HepG2 (cell line): ENCODE measurements around the gene AMD1. TPM values are rescaled to one million over a fixed set of nuclear protein-coding genes. Genes with fewer than 3 reads are reported as not detected.

ENCODE experiments used
- AGO2 ChIP-seq: fragments of 200-400 bp; formaldehyde crosslinking; optimal IDR thresholded peaks from 2 replicates; pipeline ENCODE3; 2017; ENCODE audit warnings: mild to moderate bottlenecking, low read depth, low read length, moderate library complexity
- CCDC6 ChIP-seq: sonication (generic); formaldehyde crosslinking; IDR thresholded peaks from 2 replicates; pipeline ENCODE4 v1.8.1; 2022; ENCODE audit warnings: mild to moderate bottlenecking, missing genetic modification reagents, moderate library complexity
- FOXM1 ChIP-seq: sonication (generic); formaldehyde crosslinking; IDR thresholded peaks from 2 replicates; pipeline ENCODE4 v1.5.0; 2020; ENCODE audit warnings: missing genetic modification reagents
- HNRNPK ChIP-seq: fragments of 200-400 bp; formaldehyde crosslinking; IDR thresholded peaks from 2 replicates; pipeline ENCODE4 v1.6.1; 2018; ENCODE audit warnings: low read length, low read depth, moderate library complexity, mild to moderate bottlenecking; ENCODE audit not compliant: poor library complexity, severe bottlenecking
- NFKB2 ChIP-seq: sonication (generic); formaldehyde crosslinking; IDR thresholded peaks from 2 replicates; pipeline ENCODE4 v1.4.0; 2020; ENCODE audit warnings: missing genetic modification reagents, borderline replicate concordance
- RNF2 ChIP-seq: fragments of 450-650 bp; conservative IDR thresholded peaks from 2 replicates; pipeline ENCODE4 v1.6.1; 2016; ENCODE audit warnings: low read depth
- SETDB1 ChIP-seq: sonication (generic); formaldehyde crosslinking; IDR thresholded peaks from 2 replicates; pipeline ENCODE4 v1.5.1; 2020; ENCODE audit warnings: missing genetic modification reagents, mild to moderate bottlenecking, borderline replicate concordance
- SRSF4 ChIP-seq: fragments of 200-400 bp; formaldehyde crosslinking; IDR thresholded peaks from one replicate; pipeline ENCODE4 v1.6.1; 2018; ENCODE audit warnings: mild to moderate bottlenecking, low read depth, low read length, moderate library complexity; ENCODE audit not compliant: poor library complexity, severe bottlenecking
- ZC3H13 ChIP-seq: sonication (generic); formaldehyde crosslinking; IDR thresholded peaks from 2 replicates; pipeline ENCODE4 v1.8.1; 2023; ENCODE audit warnings: mild to moderate bottlenecking, missing genetic modification reagents, moderate library complexity
- ZNF20 ChIP-seq: sonication (generic); formaldehyde crosslinking; IDR thresholded peaks from 2 replicates; pipeline ENCODE4 v1.4.0; 2020; ENCODE audit warnings: mild to moderate bottlenecking, moderate library complexity, missing genetic modification reagents
- ZNF274 ChIP-seq: sonication (generic); formaldehyde crosslinking; IDR thresholded peaks from 2 replicates; pipeline ENCODE4 v1.5.1; 2020; ENCODE audit warnings: mild to moderate bottlenecking, missing genetic modification reagents
- ZNF317 ChIP-seq: sonication (generic); formaldehyde crosslinking; IDR thresholded peaks from 2 replicates; pipeline ENCODE4 v1.5.0; 2020; ENCODE audit warnings: mild to moderate bottlenecking, missing genetic modification reagents
- ZNF746 ChIP-seq: sonication (generic); formaldehyde crosslinking; IDR thresholded peaks from 2 replicates; pipeline ENCODE4 v1.8.0; 2022; ENCODE audit warnings: mild to moderate bottlenecking, missing genetic modification reagents
- ZNF782 ChIP-seq: sonication (generic); formaldehyde crosslinking; IDR thresholded peaks from 2 replicates; pipeline ENCODE4 v1.4.0; 2020; ENCODE audit warnings: missing genetic modification reagents, mild to moderate bottlenecking, borderline replicate concordance
- polyA plus RNA-seq, 8 experiments: library from polyadenylated mRNA; depleted of rRNA in 3 of 8; stranded (reverse) in 7 of 8; unstranded in 1 of 8; fragments of >200 nt; fragmentation: Illumina TruSeq in 4 of 8; extraction: Trizol in 4 of 8; gene quantifications; 2 replicates each; pipeline versions ENCODE4 v1.2.1 to v1.2.3, GENCODE V29; 2011 to 2016; ENCODE audit warnings: low read depth in 4 of 8, missing spikeins in 1 of 8, mixed read lengths in 1 of 8; ENCODE audit not compliant: insufficient read depth in 1 of 8
- total RNA-seq, 5 experiments: library from RNA; depleted of rRNA; stranded (reverse); fragments of >200 nt; fragmentation: Illumina TruSeq; extraction: Trizol; gene quantifications; 2 replicates each; pipeline ENCODE4 v1.2.3, GENCODE V29; 2016; ENCODE audit warnings: low read depth in 1 of 5
- TF ChIP-seq, protein P1 (sequence below): sonication (generic); formaldehyde crosslinking; IDR thresholded peaks from 2 replicates; pipeline ENCODE4 v1.5.0; 2020; ENCODE audit warnings: mild to moderate bottlenecking, missing genetic modification reagents, borderline replicate concordance
- TF ChIP-seq, protein P2 (sequence below): sonication (generic); formaldehyde crosslinking; IDR thresholded peaks from 2 replicates; pipeline ENCODE4 v1.9.0; 2022; ENCODE audit warnings: low read depth, missing genetic modification reagents
- TF ChIP-seq, protein P3 (sequence below): sonication (generic); formaldehyde crosslinking; IDR thresholded peaks from 2 replicates; pipeline ENCODE4 v1.8.1; 2022; ENCODE audit warnings: low read depth, mild to moderate bottlenecking, missing genetic modification reagents

AMD1 gene
- total and polyA plus RNA-seq, 2 of the 13 experiments (the other 11 are each of a cell fraction or from before 2014, with no cell fraction given), result 108 to 123 TPM

DNA sequence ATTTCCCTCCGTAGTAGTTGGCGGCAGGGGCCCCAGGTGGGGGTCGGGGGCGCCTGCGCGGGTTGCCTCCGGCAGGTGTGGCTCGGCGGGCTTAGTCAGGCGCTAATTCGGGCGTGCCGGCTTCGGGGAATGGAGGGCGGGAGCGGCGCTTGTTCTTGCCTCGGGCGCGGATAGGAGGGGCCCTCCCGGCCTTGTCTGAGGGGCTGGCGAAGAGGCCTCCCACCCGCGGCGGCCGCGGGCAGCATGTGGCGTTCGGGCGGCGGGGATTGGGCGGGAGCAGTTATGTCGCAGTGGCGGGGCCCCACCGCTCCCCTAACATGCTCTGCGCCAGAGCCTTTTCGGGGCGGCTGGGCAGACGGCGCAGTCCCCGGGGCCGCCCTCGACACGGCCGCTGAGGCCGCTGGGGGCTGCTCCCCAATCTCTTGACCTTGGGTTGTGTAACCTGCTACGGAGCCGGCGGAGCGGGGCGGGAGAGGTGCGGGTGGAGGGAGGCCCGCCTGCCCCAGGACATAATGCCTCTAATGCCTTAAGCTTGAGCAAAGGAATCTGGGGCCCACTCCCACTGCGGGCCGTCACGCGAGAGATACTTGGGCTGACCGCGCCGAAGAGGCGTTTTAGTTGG, 1.1 kb downstream of the AMD1 start (continued):
- TF ChIP-seq ZC3H13 (CRISPR knock-in tag) (no peak), ZNF317 (CRISPR knock-in tag) (peak; percentile 34; the same call in 1 of the 2 replicates), SRSF4 (peak; percentile 67), ZNF746 (CRISPR knock-in tag) (no peak), SETDB1 (CRISPR knock-in tag) (no peak), CCDC6 (no peak), RNF2 (no peak), NFKB2 (CRISPR knock-in tag) (peak; percentile 40; the same call in 1 of the 2 replicates), FOXM1 (no peak), ZNF274 (peak; percentile 23; the same call in 1 of the 2 replicates), AGO2 (peak; percentile 96), ZNF20 (peak; percentile 24; the same call in 1 of the 2 replicates), HNRNPK (peak; percentile 68), ZNF782 (CRISPR knock-in tag) (no peak)
- TF ChIP-seq, protein P1, sequence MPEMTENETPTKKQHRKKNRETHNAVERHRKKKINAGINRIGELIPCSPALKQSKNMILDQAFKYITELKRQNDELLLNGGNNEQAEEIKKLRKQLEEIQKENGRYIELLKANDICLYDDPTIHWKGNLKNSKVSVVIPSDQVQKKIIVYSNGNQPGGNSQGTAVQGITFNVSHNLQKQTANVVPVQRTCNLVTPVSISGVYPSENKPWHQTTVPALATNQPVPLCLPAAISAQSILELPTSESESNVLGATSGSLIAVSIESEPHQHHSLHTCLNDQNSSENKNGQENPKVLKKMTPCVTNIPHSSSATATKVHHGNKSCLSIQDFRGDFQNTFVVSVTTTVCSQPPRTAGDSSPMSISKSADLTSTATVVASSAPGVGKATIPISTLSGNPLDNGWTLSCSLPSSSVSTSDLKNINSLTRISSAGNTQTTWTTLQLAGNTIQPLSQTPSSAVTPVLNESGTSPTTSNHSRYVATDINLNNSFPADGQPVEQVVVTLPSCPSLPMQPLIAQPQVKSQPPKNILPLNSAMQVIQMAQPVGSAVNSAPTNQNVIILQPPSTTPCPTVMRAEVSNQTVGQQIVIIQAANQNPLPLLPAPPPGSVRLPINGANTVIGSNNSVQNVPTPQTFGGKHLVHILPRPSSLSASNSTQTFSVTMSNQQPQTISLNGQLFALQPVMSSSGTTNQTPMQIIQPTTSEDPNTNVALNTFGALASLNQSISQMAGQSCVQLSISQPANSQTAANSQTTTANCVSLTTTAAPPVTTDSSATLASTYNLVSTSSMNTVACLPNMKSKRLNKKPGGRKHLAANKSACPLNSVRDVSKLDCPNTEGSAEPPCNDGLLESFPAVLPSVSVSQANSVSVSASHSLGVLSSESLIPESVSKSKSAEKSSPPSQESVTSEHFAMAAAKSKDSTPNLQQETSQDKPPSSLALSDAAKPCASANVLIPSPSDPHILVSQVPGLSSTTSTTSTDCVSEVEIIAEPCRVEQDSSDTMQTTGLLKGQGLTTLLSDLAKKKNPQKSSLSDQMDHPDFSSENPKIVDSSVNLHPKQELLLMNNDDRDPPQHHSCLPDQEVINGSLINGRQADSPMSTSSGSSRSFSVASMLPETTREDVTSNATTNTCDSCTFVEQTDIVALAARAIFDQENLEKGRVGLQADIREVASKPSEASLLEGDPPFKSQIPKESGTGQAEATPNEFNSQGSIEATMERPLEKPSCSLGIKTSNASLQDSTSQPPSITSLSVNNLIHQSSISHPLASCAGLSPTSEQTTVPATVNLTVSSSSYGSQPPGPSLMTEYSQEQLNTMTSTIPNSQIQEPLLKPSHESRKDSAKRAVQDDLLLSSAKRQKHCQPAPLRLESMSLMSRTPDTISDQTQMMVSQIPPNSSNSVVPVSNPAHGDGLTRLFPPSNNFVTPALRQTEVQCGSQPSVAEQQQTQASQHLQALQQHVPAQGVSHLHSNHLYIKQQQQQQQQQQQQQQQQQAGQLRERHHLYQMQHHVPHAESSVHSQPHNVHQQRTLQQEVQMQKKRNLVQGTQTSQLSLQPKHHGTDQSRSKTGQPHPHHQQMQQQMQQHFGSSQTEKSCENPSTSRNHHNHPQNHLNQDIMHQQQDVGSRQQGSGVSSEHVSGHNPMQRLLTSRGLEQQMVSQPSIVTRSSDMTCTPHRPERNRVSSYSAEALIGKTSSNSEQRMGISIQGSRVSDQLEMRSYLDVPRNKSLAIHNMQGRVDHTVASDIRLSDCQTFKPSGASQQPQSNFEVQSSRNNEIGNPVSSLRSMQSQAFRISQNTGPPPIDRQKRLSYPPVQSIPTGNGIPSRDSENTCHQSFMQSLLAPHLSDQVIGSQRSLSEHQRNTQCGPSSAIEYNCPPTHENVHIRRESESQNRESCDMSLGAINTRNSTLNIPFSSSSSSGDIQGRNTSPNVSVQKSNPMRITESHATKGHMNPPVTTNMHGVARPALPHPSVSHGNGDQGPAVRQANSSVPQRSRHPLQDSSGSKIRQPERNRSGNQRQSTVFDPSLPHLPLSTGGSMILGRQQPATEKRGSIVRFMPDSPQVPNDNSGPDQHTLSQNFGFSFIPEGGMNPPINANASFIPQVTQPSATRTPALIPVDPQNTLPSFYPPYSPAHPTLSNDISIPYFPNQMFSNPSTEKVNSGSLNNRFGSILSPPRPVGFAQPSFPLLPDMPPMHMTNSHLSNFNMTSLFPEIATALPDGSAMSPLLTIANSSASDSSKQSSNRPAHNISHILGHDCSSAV (CRISPR knock-in tag), result no peak
- TF ChIP-seq, protein P2, sequence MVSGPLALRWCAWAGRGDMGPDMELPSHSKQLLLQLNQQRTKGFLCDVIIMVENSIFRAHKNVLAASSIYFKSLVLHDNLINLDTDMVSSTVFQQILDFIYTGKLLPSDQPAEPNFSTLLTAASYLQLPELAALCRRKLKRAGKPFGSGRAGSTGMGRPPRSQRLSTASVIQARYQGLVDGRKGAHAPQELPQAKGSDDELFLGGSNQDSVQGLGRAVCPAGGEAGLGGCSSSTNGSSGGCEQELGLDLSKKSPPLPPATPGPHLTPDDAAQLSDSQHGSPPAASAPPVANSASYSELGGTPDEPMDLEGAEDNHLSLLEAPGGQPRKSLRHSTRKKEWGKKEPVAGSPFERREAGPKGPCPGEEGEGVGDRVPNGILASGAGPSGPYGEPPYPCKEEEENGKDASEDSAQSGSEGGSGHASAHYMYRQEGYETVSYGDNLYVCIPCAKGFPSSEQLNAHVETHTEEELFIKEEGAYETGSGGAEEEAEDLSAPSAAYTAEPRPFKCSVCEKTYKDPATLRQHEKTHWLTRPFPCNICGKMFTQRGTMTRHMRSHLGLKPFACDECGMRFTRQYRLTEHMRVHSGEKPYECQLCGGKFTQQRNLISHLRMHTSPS (CRISPR knock-in tag), result no peak
- TF ChIP-seq, protein P3, sequence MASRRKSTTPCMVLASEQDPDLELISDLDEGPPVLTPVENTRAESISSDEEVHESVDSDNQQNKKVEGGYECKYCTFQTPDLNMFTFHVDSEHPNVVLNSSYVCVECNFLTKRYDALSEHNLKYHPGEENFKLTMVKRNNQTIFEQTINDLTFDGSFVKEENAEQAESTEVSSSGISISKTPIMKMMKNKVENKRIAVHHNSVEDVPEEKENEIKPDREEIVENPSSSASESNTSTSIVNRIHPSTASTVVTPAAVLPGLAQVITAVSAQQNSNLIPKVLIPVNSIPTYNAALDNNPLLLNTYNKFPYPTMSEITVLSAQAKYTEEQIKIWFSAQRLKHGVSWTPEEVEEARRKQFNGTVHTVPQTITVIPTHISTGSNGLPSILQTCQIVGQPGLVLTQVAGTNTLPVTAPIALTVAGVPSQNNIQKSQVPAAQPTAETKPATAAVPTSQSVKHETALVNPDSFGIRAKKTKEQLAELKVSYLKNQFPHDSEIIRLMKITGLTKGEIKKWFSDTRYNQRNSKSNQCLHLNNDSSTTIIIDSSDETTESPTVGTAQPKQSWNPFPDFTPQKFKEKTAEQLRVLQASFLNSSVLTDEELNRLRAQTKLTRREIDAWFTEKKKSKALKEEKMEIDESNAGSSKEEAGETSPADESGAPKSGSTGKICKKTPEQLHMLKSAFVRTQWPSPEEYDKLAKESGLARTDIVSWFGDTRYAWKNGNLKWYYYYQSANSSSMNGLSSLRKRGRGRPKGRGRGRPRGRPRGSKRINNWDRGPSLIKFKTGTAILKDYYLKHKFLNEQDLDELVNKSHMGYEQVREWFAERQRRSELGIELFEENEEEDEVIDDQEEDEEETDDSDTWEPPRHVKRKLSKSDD (CRISPR knock-in tag), result peak; percentile 7; the same call in 1 of the 2 replicates
